ENCODE data around the gene NRXN3.
"Not testable (repeated sequence)": the region's sequence is repeated elsewhere in the genome, so short reads cannot be mapped to it uniquely, and the experiment has no call there.

The NRXN3 gene

GRCh38 chr14:78501909-78502308 lies 331.7 kb downstream of the NRXN3 start:
- no peak for DNase-seq

GRCh38 chr14:78508023-78508422 lies 337.9 kb downstream of the NRXN3 start:
- DNase-seq, result no peak

GRCh38 chr14:78509516-78509915 lies 339.3 kb downstream of the NRXN3 start:
- DNase-seq, result no peak

GRCh38 chr14:78512021-78512420 lies 341.8 kb downstream of the NRXN3 start:
- DNase-seq, result no peak

- no peak for DNase-seq
Observed at GRCh38 chr14:78519863-78520262, 349.7 kb downstream of the NRXN3 start.

- DNase-seq, result no peak
Observed at GRCh38 chr14:78524196-78524595, 354.0 kb downstream of the NRXN3 start.

GRCh38 chr14:78524766-78525165 lies 354.6 kb downstream of the NRXN3 start:
- DNase-seq, result no peak

GRCh38 chr14:78530078-78530477 lies 359.9 kb downstream of the NRXN3 start:
- DNase-seq, result no peak

- DNase-seq, result no peak
Observed at GRCh38 chr14:78534141-78534540, 364.0 kb downstream of the NRXN3 start.

- no peak for DNase-seq
Observed at GRCh38 chr14:78535041-78535440, 364.9 kb downstream of the NRXN3 start.

GRCh38 chr14:78541788-78542187 lies 371.6 kb downstream of the NRXN3 start:
- not testable (repeated sequence) for DNase-seq

- DNase-seq, result no peak
Observed at GRCh38 chr14:78543433-78543832, 373.3 kb downstream of the NRXN3 start.

GRCh38 chr14:78561074-78561473 lies 390.9 kb downstream of the NRXN3 start:
- no peak for DNase-seq

GRCh38 chr14:78566026-78566858 lies 396.1 kb downstream of the NRXN3 start:
- peak; percentile 85 for DNase-seq

- DNase-seq, result no peak
Observed at GRCh38 chr14:78566859-78567172, 396.6 kb downstream of the NRXN3 start.

- DNase-seq, result peak; percentile 37
Observed at GRCh38 chr14:78567343-78567742, 397.2 kb downstream of the NRXN3 start.

- not testable (repeated sequence) for DNase-seq
Observed at GRCh38 chr14:78573736-78574135, 403.6 kb downstream of the NRXN3 start.

- no peak for DNase-seq
Observed at GRCh38 chr14:78576437-78577166, 406.4 kb downstream of the NRXN3 start.

- no peak for DNase-seq
Observed at GRCh38 chr14:78581229-78581628, 411.1 kb downstream of the NRXN3 start.

- no peak for DNase-seq
Observed at GRCh38 chr14:78586681-78587080, 416.5 kb downstream of the NRXN3 start.

- DNase-seq, result no peak
Observed at GRCh38 chr14:78588906-78589305, 418.7 kb downstream of the NRXN3 start.

GRCh38 chr14:78592616-78593219 lies 422.5 kb downstream of the NRXN3 start:
- DNase-seq, result peak; percentile 61

- DNase-seq, result no peak
Observed at GRCh38 chr14:78593949-78594348, 423.8 kb downstream of the NRXN3 start.

- DNase-seq, result peak; percentile 61
Observed at GRCh38 chr14:78595797-78596196, 425.6 kb downstream of the NRXN3 start.

All from COR-L47 (cell line).